Urinary bladder (tissue), 4 donors: ENCODE results near the gene BAG5. TPM values are rescaled to one million over a fixed set of nuclear protein-coding genes. Genes with fewer than 3 reads are reported as not detected.

Experiments
- DNase-seq: peaks from one replicate; pipeline ENCODE4 v3.0.0-alpha.2; 2015; ENCODE audit errors: extremely low spot score
- H3K27ac ChIP-seq: one replicate; pipeline ENCODE4 v1.5.1; 2013; ENCODE audit warnings: low read depth, mild to moderate bottlenecking, moderate library complexity
- H3K36me3 ChIP-seq: one replicate; pipeline ENCODE4 v1.6.1; 2013; ENCODE audit warnings: mild to moderate bottlenecking, moderate library complexity; ENCODE audit not compliant: insufficient read depth
- H3K4me1 ChIP-seq: one replicate; pipeline ENCODE4 v1.6.1; 2013; ENCODE audit warnings: mild to moderate bottlenecking, moderate library complexity; ENCODE audit not compliant: insufficient read depth
- H3K4me3 ChIP-seq: one replicate; pipeline ENCODE4 v1.5.1; 2013; ENCODE audit warnings: low read depth, low read length
- WGBS: extraction: QIAGEN DNeasy Blood & Tissue Kit; methylation state at CpG from one replicate; pipeline ENCODE4 v1.1.7; 2013; 5-methylcytosine and 5-hydroxymethylcytosine counted together
- polyA plus RNA-seq: library from polyadenylated mRNA; stranded (reverse); fragments of 200-250 nt; gene quantifications from one replicate; pipeline ENCODE4 v1.2.3, GENCODE V29; 2013
- total RNA-seq: library from RNA; depleted of rRNA; stranded (reverse); fragments of >200 nt; gene quantifications from one replicate; pipeline ENCODE4 v1.2.3, GENCODE V29; 2014
- donor health status: healthy with polysubstance abuse.
- donor health status: healthy.

The BAG5 gene
- total and polyA plus RNA-seq, 2 donors, result 18.1 to 29.8 TPM

GRCh38 chr14:103523575-103523954 is 38.9 kb downstream of the BAG5 start:
- Histone ChIP-seq H3K4me3 (no peak overlapping the region), H3K27ac (no peak overlapping the region), H3K36me3 (no peaks in the 10 kb centered on the region), H3K4me1 (peaks cover 2% of the 10 kb centered on the region)
- DNase-seq, result no peak
- WGBS, result 66% methylated on average over 10 of the region's 10 CpGs

- WGBS, result 4% methylated on average over 107 of the region's 107 CpGs
- H3K4me3 ChIP-seq, result peak within 1 kb of the TSS; percentile 58
These were observed 39.5 kb downstream of the BAG5 start, which contains the start of gene CKB for GRCh38 chr14:103522649-103523574. CKB (minus strand) TSS chr14:103522830; CDS start chr14:103522493, 337 bp downstream.

GRCh38 chr14:103521951-103522563 is 40.4 kb downstream of the BAG5 start:
- Histone ChIP-seq H3K27ac (peak overlapping the region; percentile 64), H3K4me1 (no peaks in the 10 kb centered on the region), H3K36me3 (no peaks in the 10 kb centered on the region), H3K4me3 (peak overlapping the region; percentile 58)
- WGBS, result under 1% methylated on average over 74 of the region's 74 CpGs
- no peak for DNase-seq

More at GRCh38 chr14:103522649-103523574, 39.5 kb downstream of the BAG5 start, which contains the start of gene CKB:
- Histone ChIP-seq H3K36me3 (no peaks in the 10 kb centered on the region), H3K27ac (peak within 1 kb of the TSS; percentile 64), H3K4me1 (peaks cover 2% of the 10 kb centered on the region)
- no peak for DNase-seq

GRCh38 chr14:103521438-103521950 is 41.0 kb downstream of the BAG5 start:
- Histone ChIP-seq H3K27ac (peak overlapping the region; percentile 64), H3K4me3 (peak overlapping the region; percentile 58), H3K4me1 (no peaks in the 10 kb centered on the region), H3K36me3 (no peaks in the 10 kb centered on the region)
- whole genome bisulfite sequencing, result under 1% methylated on average over 77 of the region's 77 CpGs
- no peak for DNase-seq

GRCh38 chr14:103520657-103521437 is 41.6 kb downstream of the BAG5 start:
- Histone ChIP-seq H3K4me1 (no peaks in the 10 kb centered on the region), H3K4me3 (peak overlapping the region; percentile 58), H3K36me3 (no peaks in the 10 kb centered on the region), H3K27ac (peak overlapping the region; percentile 53)
- 3% methylated on average over 62 of the region's 66 CpGs for WGBS
- no peak for DNase-seq

- H3K36me3 ChIP-seq, result no peaks in the 10 kb centered on the region
- H3K27ac ChIP-seq, result peak overlapping the region; percentile 12
- H3K4me3 ChIP-seq, result no peak overlapping the region
- H3K4me1 ChIP-seq, result no peaks in the 10 kb centered on the region
- WGBS, result 59% methylated on average over 10 of the region's 10 CpGs
- DNase-seq, result no peak
These were observed 42.2 kb downstream of the BAG5 start for GRCh38 chr14:103520269-103520656.

GRCh38 chr14:103519837-103520212 is 42.6 kb downstream of the BAG5 start:
- WGBS, result 49% methylated on average over 22 of the region's 22 CpGs
- Histone ChIP-seq H3K4me3 (no peak overlapping the region), H3K4me1 (no peaks in the 10 kb centered on the region), H3K27ac (peak overlapping the region; percentile 12), H3K36me3 (no peaks in the 10 kb centered on the region)
- DNase-seq, result no peak

- no peak for DNase-seq
- Histone ChIP-seq H3K4me3 (no peak overlapping the region), H3K4me1 (no peaks in the 10 kb centered on the region), H3K36me3 (no peaks in the 10 kb centered on the region), H3K27ac (no peak overlapping the region)
- 27% methylated on average over 13 of the region's 13 CpGs for WGBS
These were observed 43.2 kb downstream of the BAG5 start for GRCh38 chr14:103519043-103519836.

GRCh38 chr14:103518422-103519042 is 43.9 kb downstream of the BAG5 start:
- H3K27ac ChIP-seq, result no peak overlapping the region
- no peaks in the 10 kb centered on the region for H3K4me1 ChIP-seq
- H3K36me3 ChIP-seq, result no peaks in the 10 kb centered on the region
- DNase-seq, result no peak
- 36% methylated on average over 9 of the region's 9 CpGs for WGBS
- no peak overlapping the region for H3K4me3 ChIP-seq

GRCh38 chr14:103517721-103518421 is 44.6 kb downstream of the BAG5 start:
- no peaks in the 10 kb centered on the region for H3K4me1 ChIP-seq
- WGBS, result 20% methylated on average over 20 of the region's 20 CpGs
- H3K36me3 ChIP-seq, result no peaks in the 10 kb centered on the region
- DNase-seq, result no peak
- no peak overlapping the region for H3K27ac ChIP-seq
- no peak overlapping the region for H3K4me3 ChIP-seq

- no peak for DNase-seq
- H3K4me3 ChIP-seq, result no peak overlapping the region
- WGBS, result 77% methylated on average over 10 of the region's 10 CpGs
- H3K36me3 ChIP-seq, result no peaks in the 10 kb centered on the region
- no peak overlapping the region for H3K27ac ChIP-seq
- H3K4me1 ChIP-seq, result no peaks in the 10 kb centered on the region
These were observed 45.3 kb downstream of the BAG5 start for GRCh38 chr14:103517174-103517566.
